GM12878 (cell line): ENCODE results near the gene EN1. TPM values are rescaled to one million over a fixed set of nuclear protein-coding genes. Genes with fewer than 3 reads are reported as not detected.

ENCODE experiments used
- ATAC-seq: fragments of 200-7000 bp; cut with Tn5 transposase; 3 replicates; pipeline ENCODE4 v1.9.1; 2020; ENCODE audit warnings: mild to moderate bottlenecking, moderate library complexity
- BruUV-seq: library from RNA; stranded (reverse); fragments of 400-500 nt; replicated peaks from 2 replicates; lab custom pipeline; 2021; lab: Mats Ljungman, UMichigan
- CTCF ChIA-PET: fragments of 300-600 bp; sonication (Branson Sonifier 250); formaldehyde crosslinking; extraction: SDS; loops from one replicate; lab custom pipeline; 2021; ENCODE audit warnings: inconsistent platforms; lab: Yijun Ruan, JAX
- POLR2A ChIA-PET: fragments of 350-600 bp; formaldehyde crosslinking; extraction: SDS; loops from one replicate; lab custom pipeline; 2021; ENCODE audit warnings: inconsistent platforms; lab: Charles Lee
- RAD21 ChIA-PET: fragments of 300-600 bp; sonication (Branson Sonifier 250); formaldehyde crosslinking; loops from one replicate; lab custom pipeline; 2023; ENCODE audit warnings: antibody characterized with exemption; ENCODE audit not compliant: unreplicated experiment; lab: Charles Lee
- SMC1A ChIA-PET: fragments of 300-600 bp; sonication (Branson Sonifier 250); formaldehyde crosslinking; loops from one replicate; lab custom pipeline; 2023; ENCODE audit not compliant: unreplicated experiment, uncharacterized antibody; lab: Charles Lee
- DNase-seq: peaks from one replicate; pipeline ENCODE4 v3.0.0-alpha.2; 2011; ENCODE audit warnings: low read depth, low spot score
- FAIRE-seq: peaks from 3 replicates; lab custom pipeline; 2011; peaks lifted over from hg19 to GRCh38; lab: Jason Lieb, UNC
- H2AFZ ChIP-seq: 2 replicates; pipeline ENCODE4 v1.6.0; 2011; ENCODE audit warnings: low read depth, low read length, control low read depth; ENCODE audit not compliant: control insufficient read depth
- H3K27ac ChIP-seq: 2 replicates; pipeline ENCODE4 v1.5.1; 2011; ENCODE audit warnings: control low read depth; ENCODE audit not compliant: control insufficient read depth, insufficient read depth
- H3K27me3 ChIP-seq, 2 experiments: replicated peaks in 1 of 2; 2 replicates each; pipeline versions ENCODE4 v1.6.0 to v1.6.1; 2011; ENCODE audit warnings: low read length in 1 of 2; ENCODE audit not compliant: control insufficient read depth in 2 of 2, insufficient read depth in 2 of 2
- H3K36me3 ChIP-seq, 2 experiments: 2 replicates each; pipeline ENCODE4 v1.5.1; 2011; ENCODE audit warnings: low read length in 1 of 2; ENCODE audit not compliant: control insufficient read depth in 2 of 2, insufficient read depth in 2 of 2
- H3K4me1 ChIP-seq: 2 replicates; pipeline ENCODE4 v1.6.1; 2011; ENCODE audit warnings: mild to moderate bottlenecking, low read length, moderate library complexity, mixed read lengths; ENCODE audit not compliant: control insufficient read depth, insufficient read depth
- H3K4me2 ChIP-seq: 2 replicates; pipeline ENCODE4 v1.6.0; 2011; ENCODE audit warnings: control low read depth; ENCODE audit not compliant: control insufficient read depth, insufficient read depth
- H3K4me3 ChIP-seq: fragments of 200-600 bp; sonication (generic); 2 replicates; pipeline ENCODE4 v1.5.1; 2016
- H3K79me2 ChIP-seq: 2 replicates; pipeline ENCODE4 v1.6.0; 2011; ENCODE audit warnings: low read length; ENCODE audit not compliant: control insufficient read depth, insufficient read depth
- H3K9ac ChIP-seq: 2 replicates; pipeline ENCODE4 v1.8.0; 2011; ENCODE audit warnings: low read length, control low read depth, mixed read lengths; ENCODE audit not compliant: control insufficient read depth, insufficient read depth
- H3K9me3 ChIP-seq: replicated peaks from 3 replicates; pipeline ENCODE4 v1.5.1; 2011; ENCODE audit warnings: mild to moderate bottlenecking, low read length; ENCODE audit not compliant: control insufficient read depth, insufficient read depth
- H4K20me1 ChIP-seq: 2 replicates; pipeline ENCODE4 v1.6.0; 2011; ENCODE audit not compliant: control insufficient read depth, insufficient read depth
- CEBPB ChIP-seq, 2 experiments: fragments of 150-350 bp in 1 of 2; IDR thresholded peaks; 2 replicates each; pipeline ENCODE4 v1.6.1; 2012 to 2014; ENCODE audit warnings: low read depth in 2 of 2, low read length in 2 of 2, borderline replicate concordance in 1 of 2, inconsistent platforms in 1 of 2
- E2F8 ChIP-seq: fragments of 450-650 bp; IDR thresholded peaks from 2 replicates; pipeline ENCODE4 v1.6.1; 2018; ENCODE audit warnings: mild to moderate bottlenecking, low read depth, moderate library complexity; ENCODE audit not compliant: partially characterized antibody
- FOS ChIP-seq: IDR thresholded peaks from 3 replicates; pipeline ENCODE4 v1.6.1; 2011; ENCODE audit warnings: borderline replicate concordance; ENCODE audit not compliant: insufficient read length; ENCODE audit errors: extremely low read depth
- FOXM1 ChIP-seq: IDR thresholded peaks from 2 replicates; pipeline ENCODE4 v1.6.1; 2012; ENCODE audit warnings: low read depth, mild to moderate bottlenecking, inconsistent platforms, low read length, moderate library complexity
- IRF3 ChIP-seq: fragments of 450-650 bp; IDR thresholded peaks from 2 replicates; pipeline ENCODE4 v1.6.1; 2014; ENCODE audit warnings: mild to moderate bottlenecking
- KLF5 ChIP-seq: fragments of 450-650 bp; IDR thresholded peaks from 2 replicates; pipeline ENCODE4 v1.6.1; 2014; ENCODE audit warnings: mild to moderate bottlenecking; ENCODE audit not compliant: partially characterized antibody
- POLR2AphosphoS2 ChIP-seq: IDR thresholded peaks from 2 replicates; pipeline ENCODE4 v1.6.1; 2011; ENCODE audit warnings: low read depth, mild to moderate bottlenecking, low read length, improper control_type of control experiment, moderate library complexity
- WRNIP1 ChIP-seq: IDR thresholded peaks from 2 replicates; pipeline ENCODE4 v1.6.1; 2011; ENCODE audit warnings: low read depth, low read length, improper control_type of control experiment, borderline replicate concordance
- WGBS: methylation state at CpG from one replicate; pipeline ENCODE4 v1.1.6; 2016; ENCODE audit warnings: low lambda C conversion rate; ENCODE audit not compliant: insufficient replicate concordance, insufficient coverage; ENCODE audit errors: missing lambda C conversion rate; 5-methylcytosine and 5-hydroxymethylcytosine counted together
- in situ Hi-C: fragments of 300-500 bp; cut with MboI; formaldehyde crosslinking; loops from 9 replicates; pipeline ENCODE4 v1.14.3; 2018; ENCODE audit warnings: mixed read lengths
- intact Hi-C: fragments of 100-400 bp; cut with micrococcal nuclease; formaldehyde crosslinking; loops from one replicate; pipeline ENCODE4 v1.14.2; 2022; ENCODE audit not compliant: unreplicated experiment
- polyA plus RNA-seq, 11 experiments: library from polyadenylated mRNA; depleted of rRNA in 4 of 11; unstranded in 6 of 11; stranded (reverse) in 5 of 11; fragments of >200 nt; fragmentation: Nextera tagmentation in 4 of 11; fragmentation: Illumina TruSeq in 1 of 11; extraction: Ambion mirVana in 4 of 11; extraction: Trizol in 1 of 11; gene quantifications; 1 replicate in 1 of 11; 2 replicates in 10 of 11; pipeline versions ENCODE4 v1.2.1 to v1.2.3, GENCODE V29; 2011 to 2016; ENCODE audit warnings: inconsistent platforms in 2 of 11, missing spikeins in 2 of 11, low read depth in 1 of 11
- total RNA-seq, 4 experiments: library from RNA; depleted of rRNA in 3 of 4; stranded (reverse); fragments of >200 nt in 3 of 4; fragmentation: Illumina TruSeq in 1 of 4; extraction: Trizol in 1 of 4; gene quantifications; 2 replicates each; pipeline versions ENCODE4 v1.2.1 to v1.2.3, GENCODE V29; 2013 to 2021
- TF ChIP-seq, protein P1 (sequence below): fragments of 450-650 bp; IDR thresholded peaks from 2 replicates; pipeline ENCODE4 v1.6.1; 2017; ENCODE audit warnings: mild to moderate bottlenecking, moderate library complexity
- TF ChIP-seq, protein P2 (sequence below), 3 experiments: IDR thresholded peaks in 2 of 3; conservative IDR thresholded peaks in 1 of 3; 2 replicates each; pipeline ENCODE4 v1.5.1; 2011; ENCODE audit warnings: low read depth in 3 of 3, low read length in 3 of 3, mild to moderate bottlenecking in 3 of 3, control low read depth in 2 of 3, moderate library complexity in 2 of 3, inconsistent platforms in 1 of 3, mixed read lengths in 1 of 3; ENCODE audit not compliant: control insufficient read depth in 2 of 3, insufficient read depth in 1 of 3; ENCODE audit errors: extremely low read depth in 1 of 3
- TF ChIP-seq, protein P3 (sequence below): fragments of 450-650 bp; IDR thresholded peaks from 2 replicates; pipeline ENCODE4 v1.6.1; 2016; ENCODE audit warnings: mild to moderate bottlenecking

Gene EN1
- total and polyA plus RNA-seq, 10 of the 15 experiments (the other 5 are each of a cell fraction or from before 2014, with no cell fraction given) = not detected

- in situ Hi-C loops (no loop called here), intact Hi-C loops (no loop called here)
- FAIRE-seq (no peak), DNase-seq (no peak), ATAC-seq (no peak)
- SMC1A ChIA-PET = no interaction called here
- CTCF ChIA-PET = no interaction called here
- no TSS peak for BruUV-seq
- Histone ChIP-seq H3K27ac (no peak overlapping the region), H3K9me3 (no peaks in the 10 kb centered on the region), H3K9ac (no peak overlapping the region), H2AFZ (no peak overlapping the region), H3K4me3 (no peak overlapping the region), H4K20me1 (no peaks in the 10 kb centered on the region), H3K27me3 (peaks cover 6 to 23% of the 10 kb centered on the region in 2 experiments), H3K4me2 (no peak overlapping the region), H3K4me1 (no peaks in the 10 kb centered on the region), H3K79me2 (no peaks in the 10 kb centered on the region), H3K36me3 (no peaks in the 10 kb centered on the region)
- POLR2A ChIA-PET = no interaction called here
- RAD21 ChIA-PET = no interaction called here
- 4% methylated on average over 18 of the region's 18 CpGs for WGBS
- TF ChIP-seq, protein P1, sequence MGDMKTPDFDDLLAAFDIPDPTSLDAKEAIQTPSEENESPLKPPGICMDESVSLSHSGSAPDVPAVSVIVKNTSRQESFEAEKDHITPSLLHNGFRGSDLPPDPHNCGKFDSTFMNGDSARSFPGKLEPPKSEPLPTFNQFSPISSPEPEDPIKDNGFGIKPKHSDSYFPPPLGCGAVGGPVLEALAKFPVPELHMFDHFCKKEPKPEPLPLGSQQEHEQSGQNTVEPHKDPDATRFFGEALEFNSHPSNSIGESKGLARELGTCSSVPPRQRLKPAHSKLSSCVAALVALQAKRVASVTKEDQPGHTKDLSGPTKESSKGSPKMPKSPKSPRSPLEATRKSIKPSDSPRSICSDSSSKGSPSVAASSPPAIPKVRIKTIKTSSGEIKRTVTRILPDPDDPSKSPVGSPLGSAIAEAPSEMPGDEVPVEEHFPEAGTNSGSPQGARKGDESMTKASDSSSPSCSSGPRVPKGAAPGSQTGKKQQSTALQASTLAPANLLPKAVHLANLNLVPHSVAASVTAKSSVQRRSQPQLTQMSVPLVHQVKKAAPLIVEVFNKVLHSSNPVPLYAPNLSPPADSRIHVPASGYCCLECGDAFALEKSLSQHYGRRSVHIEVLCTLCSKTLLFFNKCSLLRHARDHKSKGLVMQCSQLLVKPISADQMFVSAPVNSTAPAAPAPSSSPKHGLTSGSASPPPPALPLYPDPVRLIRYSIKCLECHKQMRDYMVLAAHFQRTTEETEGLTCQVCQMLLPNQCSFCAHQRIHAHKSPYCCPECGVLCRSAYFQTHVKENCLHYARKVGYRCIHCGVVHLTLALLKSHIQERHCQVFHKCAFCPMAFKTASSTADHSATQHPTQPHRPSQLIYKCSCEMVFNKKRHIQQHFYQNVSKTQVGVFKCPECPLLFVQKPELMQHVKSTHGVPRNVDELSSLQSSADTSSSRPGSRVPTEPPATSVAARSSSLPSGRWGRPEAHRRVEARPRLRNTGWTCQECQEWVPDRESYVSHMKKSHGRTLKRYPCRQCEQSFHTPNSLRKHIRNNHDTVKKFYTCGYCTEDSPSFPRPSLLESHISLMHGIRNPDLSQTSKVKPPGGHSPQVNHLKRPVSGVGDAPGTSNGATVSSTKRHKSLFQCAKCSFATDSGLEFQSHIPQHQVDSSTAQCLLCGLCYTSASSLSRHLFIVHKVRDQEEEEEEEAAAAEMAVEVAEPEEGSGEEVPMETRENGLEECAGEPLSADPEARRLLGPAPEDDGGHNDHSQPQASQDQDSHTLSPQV = no peak
- TF ChIP-seq WRNIP1 = no peak
- no peak for TF ChIP-seq IRF3
- TF ChIP-seq FOXM1 = no peak
- no peak for TF ChIP-seq FOS
- TF ChIP-seq, protein P2, sequence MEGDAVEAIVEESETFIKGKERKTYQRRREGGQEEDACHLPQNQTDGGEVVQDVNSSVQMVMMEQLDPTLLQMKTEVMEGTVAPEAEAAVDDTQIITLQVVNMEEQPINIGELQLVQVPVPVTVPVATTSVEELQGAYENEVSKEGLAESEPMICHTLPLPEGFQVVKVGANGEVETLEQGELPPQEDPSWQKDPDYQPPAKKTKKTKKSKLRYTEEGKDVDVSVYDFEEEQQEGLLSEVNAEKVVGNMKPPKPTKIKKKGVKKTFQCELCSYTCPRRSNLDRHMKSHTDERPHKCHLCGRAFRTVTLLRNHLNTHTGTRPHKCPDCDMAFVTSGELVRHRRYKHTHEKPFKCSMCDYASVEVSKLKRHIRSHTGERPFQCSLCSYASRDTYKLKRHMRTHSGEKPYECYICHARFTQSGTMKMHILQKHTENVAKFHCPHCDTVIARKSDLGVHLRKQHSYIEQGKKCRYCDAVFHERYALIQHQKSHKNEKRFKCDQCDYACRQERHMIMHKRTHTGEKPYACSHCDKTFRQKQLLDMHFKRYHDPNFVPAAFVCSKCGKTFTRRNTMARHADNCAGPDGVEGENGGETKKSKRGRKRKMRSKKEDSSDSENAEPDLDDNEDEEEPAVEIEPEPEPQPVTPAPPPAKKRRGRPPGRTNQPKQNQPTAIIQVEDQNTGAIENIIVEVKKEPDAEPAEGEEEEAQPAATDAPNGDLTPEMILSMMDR (IDR thresholded peaks at IDR 0.05 in 2 of 3, conservative IDR thresholded peaks at IDR 0.05 in 1 of 3; ENCODE audit: control insufficient read depth in 2 of 3, extremely low read depth in 1 of 3, insufficient read depth in 1 of 3, low read depth in 3 of 3, low read length in 3 of 3) = no peak
- no peak for TF ChIP-seq KLF5
- TF ChIP-seq, protein P3, sequence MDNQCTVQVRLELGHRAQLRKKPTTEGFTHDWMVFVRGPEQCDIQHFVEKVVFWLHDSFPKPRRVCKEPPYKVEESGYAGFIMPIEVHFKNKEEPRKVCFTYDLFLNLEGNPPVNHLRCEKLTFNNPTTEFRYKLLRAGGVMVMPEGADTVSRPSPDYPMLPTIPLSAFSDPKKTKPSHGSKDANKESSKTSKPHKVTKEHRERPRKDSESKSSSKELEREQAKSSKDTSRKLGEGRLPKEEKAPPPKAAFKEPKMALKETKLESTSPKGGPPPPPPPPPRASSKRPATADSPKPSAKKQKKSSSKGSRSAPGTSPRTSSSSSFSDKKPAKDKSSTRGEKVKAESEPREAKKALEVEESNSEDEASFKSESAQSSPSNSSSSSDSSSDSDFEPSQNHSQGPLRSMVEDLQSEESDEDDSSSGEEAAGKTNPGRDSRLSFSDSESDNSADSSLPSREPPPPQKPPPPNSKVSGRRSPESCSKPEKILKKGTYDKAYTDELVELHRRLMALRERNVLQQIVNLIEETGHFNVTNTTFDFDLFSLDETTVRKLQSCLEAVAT = no peak
- no peak for TF ChIP-seq E2F8
- TF ChIP-seq CEBPB (IDR thresholded peaks at IDR 0.05; ENCODE audit: borderline replicate concordance in 1 of 2, low read depth in 2 of 2, low read length in 2 of 2) = no peak
- no peak for TF ChIP-seq POLR2AphosphoS2
These were observed 13.0 kb downstream of the EN1 start for GRCh38 chr2:118834440-118834810.
